ENCODE measurements around the gene RBM28.

The RBM28 gene

DNA sequence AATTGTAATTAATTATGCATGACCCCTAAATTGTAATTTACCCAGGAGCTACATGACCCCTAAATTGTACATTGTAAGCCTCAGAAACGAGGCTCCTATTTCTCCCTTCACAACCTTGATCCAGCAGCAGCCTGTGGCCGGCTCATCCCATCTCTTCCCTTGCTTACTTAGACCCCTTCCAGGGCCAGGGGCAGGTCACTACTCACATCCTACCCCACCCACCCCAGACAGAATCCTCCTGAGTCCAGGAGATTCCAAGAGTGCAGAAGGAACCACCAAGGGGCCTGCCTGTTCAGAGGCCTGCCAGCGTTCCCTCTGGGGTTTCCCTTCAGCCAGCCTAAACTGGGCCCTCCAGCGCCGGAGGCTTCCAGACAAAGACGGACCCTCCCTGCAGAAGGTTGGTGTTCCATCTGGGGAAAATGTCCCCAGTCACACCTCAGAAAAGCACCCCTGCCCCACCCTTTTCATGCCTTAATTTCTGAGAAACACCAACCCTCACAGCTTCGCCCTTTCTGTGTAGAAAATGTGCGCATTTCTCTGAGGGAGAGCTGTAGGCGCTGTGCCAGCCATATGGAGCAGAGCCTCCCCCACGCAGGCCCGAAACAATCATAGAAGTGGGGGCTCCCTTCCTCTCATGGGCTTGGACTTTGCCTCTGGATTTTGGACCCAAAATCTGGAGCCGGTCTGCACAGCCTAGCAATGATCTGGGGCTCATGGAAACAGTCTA lies 83.5 kb downstream of the RBM28 start:
- no peak for DNase-seq (ENCODE audit: low read depth, low spot score)

DNA sequence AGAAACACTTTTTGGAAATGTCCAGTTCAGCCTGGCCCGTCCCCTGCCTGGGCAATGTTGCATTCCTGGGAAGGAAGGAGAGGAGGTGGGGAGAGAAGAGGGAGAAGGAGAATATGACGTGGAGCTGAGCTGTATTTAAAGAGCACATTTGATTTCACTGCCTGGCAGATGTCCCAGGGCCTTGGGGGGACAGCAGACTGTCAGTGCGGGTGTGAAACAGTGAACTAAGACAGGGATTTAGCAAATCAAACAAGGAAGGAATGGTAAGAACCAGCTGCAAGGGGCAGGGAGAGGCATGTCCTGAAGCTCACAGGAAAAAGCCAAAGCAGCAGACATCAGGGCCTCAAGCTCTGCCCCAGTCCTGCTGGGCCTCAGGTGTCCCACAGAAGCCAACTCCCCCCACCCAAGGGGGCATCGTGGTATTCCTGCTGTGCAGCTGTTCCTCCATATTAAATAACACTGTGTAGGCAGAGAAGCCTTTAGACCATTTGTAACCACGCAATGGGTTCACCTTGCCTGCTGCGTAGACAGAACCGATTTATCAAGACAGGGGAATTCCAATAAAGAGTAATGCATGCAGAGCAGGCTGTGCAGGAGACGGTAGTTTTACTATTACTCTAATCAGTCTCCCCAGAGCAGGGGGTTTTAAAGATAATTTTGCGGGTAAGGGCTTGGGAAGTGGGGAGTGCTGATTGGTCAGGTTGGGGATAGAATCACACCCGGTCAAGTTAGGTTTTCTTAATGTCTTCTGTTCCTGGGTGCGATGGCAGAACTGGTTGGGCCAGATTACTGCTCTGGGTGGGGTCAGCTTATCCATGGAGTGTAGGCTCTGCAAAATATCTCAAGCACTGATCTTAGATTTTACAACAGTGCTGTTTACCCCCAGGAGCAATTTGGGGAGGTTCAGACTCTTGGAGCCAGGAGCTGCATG lies 84.3 kb downstream of the RBM28 start:
- no peak for DNase-seq (ENCODE audit: low read depth, low spot score)

DNA sequence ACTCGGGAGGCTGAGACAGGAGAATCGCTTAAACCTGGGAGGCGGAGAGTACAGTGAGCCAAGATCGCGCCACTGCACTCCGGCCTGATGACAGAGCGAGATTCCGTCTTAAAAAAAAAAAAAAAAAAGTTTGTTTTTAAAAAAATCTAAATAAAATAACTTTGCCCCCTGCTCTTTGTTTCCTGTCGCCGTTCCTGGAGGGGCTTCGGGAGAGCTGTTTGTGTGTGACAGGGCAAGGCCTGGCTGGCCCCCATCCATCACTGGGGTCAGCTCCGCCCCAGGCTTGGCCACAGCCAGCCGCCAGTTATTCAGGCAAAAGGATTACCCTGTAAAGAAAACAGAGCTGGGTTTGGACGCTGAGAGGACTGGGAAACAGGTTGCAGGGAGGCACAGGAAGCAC lies 86.2 kb downstream of the RBM28 start:
- no peak for DNase-seq (ENCODE audit: low read depth, low spot score)

DNA sequence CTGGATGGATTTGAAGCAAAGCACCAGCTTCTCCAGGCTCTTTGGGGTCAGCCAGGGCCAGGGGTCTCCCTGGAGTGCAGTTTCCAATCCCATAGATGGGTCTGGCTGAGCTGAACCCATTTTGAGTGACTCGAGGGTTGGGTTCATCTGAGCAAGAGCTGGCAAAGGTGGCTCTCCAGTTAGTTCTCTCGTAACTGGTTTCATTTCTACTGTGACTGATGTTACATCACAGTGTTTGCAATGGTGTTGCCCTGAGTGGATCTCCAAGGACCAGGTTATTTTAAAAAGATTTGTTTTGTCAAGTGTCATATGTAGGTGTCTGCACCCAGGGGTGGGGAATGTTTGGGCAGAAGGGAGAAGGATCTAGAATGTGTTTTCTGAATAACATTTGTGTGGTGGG lies 88.4 kb downstream of the RBM28 start:
- no peak for DNase-seq (ENCODE audit: low read depth, low spot score)

DNA sequence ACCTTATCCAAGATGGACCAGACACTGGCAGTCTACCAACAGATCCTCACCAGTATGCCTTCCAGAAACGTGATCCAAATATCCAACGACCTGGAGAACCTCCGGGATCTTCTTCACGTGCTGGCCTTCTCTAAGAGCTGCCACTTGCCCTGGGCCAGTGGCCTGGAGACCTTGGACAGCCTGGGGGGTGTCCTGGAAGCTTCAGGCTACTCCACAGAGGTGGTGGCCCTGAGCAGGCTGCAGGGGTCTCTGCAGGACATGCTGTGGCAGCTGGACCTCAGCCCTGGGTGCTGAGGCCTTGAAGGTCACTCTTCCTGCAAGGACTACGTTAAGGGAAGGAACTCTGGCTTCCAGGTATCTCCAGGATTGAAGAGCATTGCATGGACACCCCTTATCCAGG lies 89.2 kb downstream of the RBM28 start:
- no peak for DNase-seq (ENCODE audit: low read depth, low spot score)

DNA sequence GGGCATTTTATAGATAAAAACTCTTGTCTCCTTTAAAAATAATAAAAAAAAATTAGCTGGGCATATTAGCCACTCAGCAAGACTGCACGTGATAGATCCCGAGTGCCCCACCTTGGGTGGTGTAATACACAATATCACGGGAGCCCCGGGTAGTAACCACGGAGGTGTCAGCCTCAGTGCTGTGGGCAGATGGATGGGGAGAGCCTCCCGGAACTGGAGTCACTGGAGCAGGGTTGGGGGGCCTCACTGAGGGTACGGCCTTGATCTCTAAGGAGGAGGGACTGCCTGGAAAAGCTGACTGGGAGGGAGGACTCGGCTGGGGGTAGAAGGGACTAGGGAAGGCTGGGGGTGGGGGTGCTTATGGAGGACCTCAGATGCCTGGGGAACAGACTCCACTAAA lies 90.0 kb downstream of the RBM28 start:
- DNase-seq (ENCODE audit: low read depth, low spot score) = no peak

DNA sequence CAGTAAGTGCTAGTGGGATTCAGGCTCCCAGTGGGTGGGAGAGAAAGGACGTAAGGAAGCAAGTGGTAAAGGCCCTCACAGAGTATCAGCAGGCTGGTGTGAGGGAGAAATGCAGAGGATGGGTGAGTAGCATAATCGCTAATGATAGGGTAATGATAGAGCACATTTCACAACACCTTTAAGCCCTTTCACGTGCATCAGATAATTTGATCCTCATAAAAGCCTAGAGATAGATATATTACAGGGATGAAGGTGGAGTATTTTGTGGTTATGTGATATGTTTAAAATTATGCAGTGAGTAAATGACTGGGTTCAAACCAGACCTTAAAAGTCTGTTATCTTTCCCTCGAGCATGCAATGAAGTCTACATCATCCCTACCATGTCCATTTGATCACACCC lies 92.4 kb downstream of the RBM28 start:
- DNase-seq (ENCODE audit: low read depth, low spot score) = no peak

All from brain pericyte (primary cell).